D721Med (cell line): ENCODE results near the gene JADE1.

Source experiments
- DNase-seq: peaks from one replicate; pipeline ENCODE4 v3.0.0; 2011; ENCODE audit warnings: low spot score; ENCODE audit not compliant: insufficient read length
- FAIRE-seq: peaks from 2 replicates; lab custom pipeline; 2011; peaks lifted over from hg19 to GRCh38; lab: Jason Lieb, UNC
- TF ChIP-seq, protein P1 (sequence below): IDR thresholded peaks from 2 replicates; pipeline ENCODE4 v1.5.1; 2012; ENCODE audit warnings: mild to moderate bottlenecking, control low read depth; ENCODE audit not compliant: insufficient read depth; ENCODE audit errors: missing control alignments

The JADE1 gene

DNA sequence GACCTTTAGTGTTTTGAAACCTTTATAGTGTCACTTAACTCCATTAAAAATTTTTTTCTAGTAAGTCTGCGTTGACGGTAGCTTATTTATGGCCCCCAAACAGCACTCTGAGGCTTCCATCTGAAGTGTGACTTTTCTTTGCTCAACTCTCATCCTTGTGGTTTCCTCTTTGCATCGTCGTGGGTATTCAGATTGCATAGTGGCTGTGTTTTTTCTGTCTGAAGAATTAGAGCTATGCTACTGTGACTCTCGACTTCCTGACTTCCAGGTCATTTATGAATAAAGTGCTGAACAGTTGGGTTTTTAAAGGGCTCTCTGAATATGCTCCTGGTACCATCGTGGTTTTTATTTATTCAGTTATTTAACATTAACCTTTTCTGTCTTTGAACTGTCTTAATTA, 44.9 kb downstream of the JADE1 start:
- no peak for DNase-seq
- no peak for FAIRE-seq
- TF ChIP-seq, protein P1, sequence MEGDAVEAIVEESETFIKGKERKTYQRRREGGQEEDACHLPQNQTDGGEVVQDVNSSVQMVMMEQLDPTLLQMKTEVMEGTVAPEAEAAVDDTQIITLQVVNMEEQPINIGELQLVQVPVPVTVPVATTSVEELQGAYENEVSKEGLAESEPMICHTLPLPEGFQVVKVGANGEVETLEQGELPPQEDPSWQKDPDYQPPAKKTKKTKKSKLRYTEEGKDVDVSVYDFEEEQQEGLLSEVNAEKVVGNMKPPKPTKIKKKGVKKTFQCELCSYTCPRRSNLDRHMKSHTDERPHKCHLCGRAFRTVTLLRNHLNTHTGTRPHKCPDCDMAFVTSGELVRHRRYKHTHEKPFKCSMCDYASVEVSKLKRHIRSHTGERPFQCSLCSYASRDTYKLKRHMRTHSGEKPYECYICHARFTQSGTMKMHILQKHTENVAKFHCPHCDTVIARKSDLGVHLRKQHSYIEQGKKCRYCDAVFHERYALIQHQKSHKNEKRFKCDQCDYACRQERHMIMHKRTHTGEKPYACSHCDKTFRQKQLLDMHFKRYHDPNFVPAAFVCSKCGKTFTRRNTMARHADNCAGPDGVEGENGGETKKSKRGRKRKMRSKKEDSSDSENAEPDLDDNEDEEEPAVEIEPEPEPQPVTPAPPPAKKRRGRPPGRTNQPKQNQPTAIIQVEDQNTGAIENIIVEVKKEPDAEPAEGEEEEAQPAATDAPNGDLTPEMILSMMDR = no peak

DNA sequence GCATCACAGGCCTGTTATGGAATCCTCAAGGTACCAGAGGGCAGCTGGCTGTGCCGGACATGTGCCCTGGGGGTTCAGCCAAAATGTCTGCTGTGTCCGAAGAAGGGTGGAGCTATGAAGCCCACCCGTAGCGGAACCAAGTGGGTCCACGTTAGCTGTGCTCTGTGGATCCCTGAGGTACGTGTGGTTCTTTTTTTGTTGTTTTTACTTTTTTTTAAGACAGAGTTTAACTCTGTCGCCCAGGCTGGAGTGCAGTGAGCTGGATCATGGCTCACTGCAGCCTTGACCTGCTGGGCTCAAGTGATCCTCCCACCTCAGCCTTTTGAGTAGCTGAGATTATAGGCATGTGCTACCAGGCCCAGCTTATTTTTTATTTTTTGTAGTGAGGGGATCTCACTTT, 46.1 kb downstream of the JADE1 start:
- DNase-seq (no peak), FAIRE-seq (no peak)
- TF ChIP-seq, protein P1 = no peak

DNA sequence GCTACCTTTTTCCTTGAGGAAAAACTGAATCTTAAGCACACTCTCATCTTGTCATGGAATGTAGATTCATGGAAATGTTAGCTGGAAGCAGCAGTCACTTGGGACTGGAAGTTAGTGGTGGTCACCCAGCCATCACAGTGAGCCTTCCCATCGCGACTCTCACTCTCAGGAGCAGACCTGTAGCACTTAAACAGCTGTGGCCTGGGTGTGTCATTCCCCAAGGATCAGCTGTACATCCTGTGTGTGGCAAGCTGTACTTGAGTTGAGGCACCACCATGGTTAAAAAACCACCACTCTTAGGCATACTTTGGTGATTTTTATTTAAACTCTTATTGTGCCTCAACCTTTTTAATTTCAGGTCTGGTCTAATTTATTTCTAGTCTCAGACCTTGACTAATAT, 46.7 kb downstream of the JADE1 start:
- no peak for DNase-seq
- TF ChIP-seq, protein P1 = no peak

DNA sequence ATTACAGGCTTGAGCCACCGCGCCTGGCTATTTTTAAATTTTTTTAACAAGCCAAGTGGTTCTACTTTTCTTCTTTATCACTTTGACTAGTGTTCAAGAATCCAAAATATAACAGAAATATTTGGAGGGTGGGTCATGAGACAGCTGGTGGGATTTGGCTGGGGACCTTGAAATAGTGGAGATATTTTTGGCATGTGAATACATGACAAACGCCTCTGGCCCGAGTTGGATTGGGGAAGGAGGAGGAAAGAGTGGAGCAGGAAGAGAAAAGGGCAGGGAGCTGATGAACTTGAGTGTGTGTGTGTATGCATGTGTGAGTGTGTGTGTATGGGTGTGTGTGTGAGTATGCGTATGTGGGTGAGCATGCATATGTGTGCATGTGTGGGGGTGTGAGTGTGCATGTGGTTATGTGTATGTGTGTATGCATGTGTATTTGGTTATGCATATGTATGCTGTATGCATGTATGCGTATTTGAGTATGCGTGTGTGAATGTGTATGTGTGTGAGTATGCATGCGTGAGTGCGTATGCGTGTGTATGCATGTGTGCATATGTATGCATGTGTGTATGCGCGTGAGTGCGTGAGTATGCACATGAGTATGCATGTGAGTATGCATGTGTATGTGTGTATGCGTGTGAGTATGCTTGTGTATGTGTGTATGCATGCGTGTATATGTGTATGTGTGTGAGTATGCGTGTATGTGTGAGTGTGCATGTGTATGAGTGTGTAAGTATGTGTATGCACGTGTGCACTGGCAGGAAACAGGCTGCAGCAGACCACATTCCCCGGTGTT, 49.6 kb downstream of the JADE1 start:
- DNase-seq (no peak), FAIRE-seq (no peak)
- TF ChIP-seq, protein P1 = no peak

More for the DNA sequence above, 46.7 kb downstream of the JADE1 start:
- FAIRE-seq = no peak

DNA sequence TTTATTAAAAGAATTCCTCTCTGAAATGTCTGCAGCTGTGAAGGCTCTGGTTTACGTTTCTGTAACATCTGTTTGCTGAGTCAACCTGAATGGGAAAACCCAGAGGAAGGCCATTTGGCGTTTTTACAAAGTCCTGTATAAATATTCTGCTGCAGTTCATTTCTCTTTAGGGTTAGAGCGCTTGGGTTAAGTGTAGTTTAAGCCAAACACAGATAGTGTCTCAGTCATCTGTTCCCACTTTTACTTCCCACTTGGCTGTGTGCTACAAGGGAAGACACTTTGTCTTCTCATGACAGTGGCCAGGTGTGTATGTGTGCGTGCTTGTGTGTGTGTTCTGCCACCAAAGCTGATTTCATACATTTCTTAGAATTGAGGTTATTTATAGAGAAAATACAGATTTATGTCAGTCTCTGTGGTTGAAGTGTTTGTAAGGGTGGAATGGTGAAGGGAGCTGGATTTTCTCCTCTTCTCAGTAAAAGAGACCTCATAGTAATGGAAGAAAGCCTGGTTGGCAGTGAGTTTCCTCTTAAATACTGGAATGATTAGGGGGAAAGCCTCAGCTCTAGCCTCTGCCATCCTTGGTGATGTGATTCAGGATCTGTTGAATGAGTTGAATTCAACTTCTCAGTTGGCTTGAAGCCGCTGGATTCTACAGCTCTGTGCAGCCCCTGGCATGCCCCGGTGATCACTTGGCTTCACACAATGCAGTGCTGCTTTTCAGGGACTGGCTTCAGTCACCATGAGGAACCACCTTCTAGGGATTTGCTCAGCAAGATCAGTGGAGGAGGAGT, 50.6 kb downstream of the JADE1 start:
- TF ChIP-seq, protein P1 = no peak
- FAIRE-seq = no peak
- no peak for DNase-seq

DNA sequence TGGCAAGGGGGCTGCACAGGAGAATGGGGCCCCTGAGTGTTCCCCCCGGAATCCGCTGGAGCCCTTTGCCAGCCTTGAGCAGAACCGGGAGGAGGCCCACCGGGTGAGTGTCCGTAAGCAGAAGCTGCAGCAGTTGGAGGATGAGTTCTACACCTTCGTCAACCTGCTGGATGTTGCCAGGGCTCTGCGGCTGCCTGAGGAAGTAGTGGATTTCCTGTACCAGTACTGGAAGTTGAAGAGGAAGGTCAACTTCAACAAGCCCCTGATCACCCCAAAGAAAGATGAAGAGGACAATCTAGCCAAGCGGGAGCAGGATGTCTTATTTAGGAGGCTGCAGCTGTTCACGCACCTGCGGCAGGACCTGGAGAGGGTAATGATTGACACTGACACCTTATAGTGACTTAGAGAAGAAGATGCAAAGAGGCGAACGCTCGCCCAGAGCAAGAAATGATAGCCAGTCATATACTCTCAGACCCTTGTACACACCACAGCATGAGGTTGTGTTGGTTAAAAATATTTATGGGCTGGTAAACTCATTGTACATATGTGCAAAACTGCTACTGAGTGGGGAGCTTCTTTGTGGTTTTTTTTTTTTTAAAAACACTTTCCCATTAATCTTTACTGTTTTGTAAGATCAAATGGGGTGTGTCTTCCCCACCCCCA, 52.5 kb downstream of the JADE1 start:
- FAIRE-seq (no peak), DNase-seq (no peak)
- TF ChIP-seq, protein P1 = no peak
